Stimulated activated CD8-positive, alpha-beta memory T cell treated with anti-CD3 and anti-CD28 coated beads, Interleukin-2, amount 100 ng/mL, for 1 hour (primary cell): ENCODE measurements around the gene CACNB4.
"Not testable (repeated sequence)": the region's sequence is repeated elsewhere in the genome, so short reads cannot be mapped to it uniquely, and the experiment has no call there.

Experiments
- DNase-seq, 2 donors: peaks; one replicate each; pipeline ENCODE4 v3.0.0-alpha.2; 2020; ENCODE audit warnings: low read depth in 2 of 2

CACNB4 gene

DNA sequence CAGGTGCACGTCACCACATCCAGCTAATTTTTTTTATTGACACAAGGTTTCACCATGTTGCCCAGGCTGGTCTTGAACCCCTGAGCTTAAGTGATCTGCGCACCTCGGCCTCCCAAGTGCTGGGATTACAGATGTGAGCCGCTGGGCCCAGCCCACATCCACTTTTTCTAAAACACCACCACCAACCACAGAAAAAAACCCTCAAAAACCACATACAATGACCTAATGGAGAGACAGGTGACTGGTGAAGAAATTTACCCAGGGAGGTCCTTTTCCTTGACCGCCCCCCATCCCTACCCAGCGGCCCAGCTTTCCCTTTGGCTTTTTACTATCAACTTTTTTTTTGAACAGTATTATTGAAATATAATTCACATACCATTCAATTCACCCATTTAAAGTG lies 47.9 kb downstream of the CACNB4 start:
- no peak for DNase-seq

DNA sequence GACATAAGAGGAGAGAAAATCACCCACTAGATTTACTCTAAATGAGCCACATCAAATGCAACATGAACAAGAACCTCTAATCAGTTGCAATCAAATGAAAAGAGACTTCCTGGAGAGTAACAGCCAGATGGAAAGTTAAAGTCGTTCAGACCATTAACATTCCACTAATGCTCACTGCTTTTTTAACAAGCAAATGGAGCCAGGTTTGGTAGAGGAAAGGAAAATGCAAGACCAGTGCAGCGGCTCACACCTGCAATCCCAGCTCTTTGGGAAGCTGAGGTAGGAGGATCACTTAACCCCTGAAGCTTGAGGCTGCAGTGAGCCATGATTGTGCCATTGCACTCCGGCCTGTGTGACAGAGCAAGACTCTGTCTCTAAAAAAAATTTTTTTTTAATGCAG lies 48.5 kb downstream of the CACNB4 start:
- no peak for DNase-seq

DNA sequence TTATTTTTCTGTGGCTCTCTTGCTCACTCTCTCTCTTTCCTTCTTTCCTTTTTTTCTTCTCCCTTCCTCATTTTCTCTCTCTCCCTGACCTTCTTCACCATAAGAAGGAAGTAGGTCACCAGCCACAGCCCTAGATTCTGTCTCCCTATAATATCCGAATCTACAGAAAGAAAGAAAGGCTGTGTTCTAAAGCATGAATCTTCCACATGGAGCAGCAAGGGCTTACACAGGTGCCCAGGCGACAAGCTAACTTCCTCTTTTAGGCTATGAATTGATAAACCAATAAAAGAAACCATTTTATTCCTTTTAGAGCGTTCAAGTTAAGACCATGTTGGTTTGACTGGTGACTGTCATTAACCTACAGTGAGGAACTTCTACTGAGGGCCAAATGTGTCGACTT lies 49.3 kb downstream of the CACNB4 start:
- DNase-seq = no peak

DNA sequence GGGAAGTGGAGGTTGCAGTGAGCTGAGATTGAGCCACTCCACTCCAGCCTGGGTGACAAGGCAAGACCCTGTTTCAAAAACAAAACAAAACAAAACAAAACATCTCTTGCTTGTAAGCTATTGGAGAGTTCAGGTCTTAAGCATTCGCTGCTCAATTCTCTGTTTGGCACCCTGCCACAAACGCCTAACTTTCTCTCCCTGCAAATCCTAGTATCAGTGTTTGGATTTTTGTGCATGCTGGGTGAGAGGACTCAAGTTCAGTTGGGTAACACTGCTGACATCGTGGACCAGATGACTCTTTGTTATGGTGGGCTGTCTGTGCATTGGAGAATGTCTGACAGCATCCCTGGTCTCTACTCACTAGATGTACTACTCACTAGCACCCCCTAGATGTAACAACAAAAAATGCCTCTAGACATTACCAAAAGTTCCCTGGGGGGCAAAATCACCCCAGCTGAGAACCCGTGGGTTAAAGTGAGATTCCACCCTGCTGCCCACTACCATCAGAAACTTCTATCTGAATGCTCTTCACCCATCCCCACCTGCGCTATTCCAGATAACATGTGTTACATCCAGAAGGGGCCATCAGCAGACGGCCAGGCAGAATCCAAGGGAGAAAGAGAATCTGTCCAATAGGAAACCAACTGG lies 50.9 kb downstream of the CACNB4 start:
- no peak for DNase-seq

DNA sequence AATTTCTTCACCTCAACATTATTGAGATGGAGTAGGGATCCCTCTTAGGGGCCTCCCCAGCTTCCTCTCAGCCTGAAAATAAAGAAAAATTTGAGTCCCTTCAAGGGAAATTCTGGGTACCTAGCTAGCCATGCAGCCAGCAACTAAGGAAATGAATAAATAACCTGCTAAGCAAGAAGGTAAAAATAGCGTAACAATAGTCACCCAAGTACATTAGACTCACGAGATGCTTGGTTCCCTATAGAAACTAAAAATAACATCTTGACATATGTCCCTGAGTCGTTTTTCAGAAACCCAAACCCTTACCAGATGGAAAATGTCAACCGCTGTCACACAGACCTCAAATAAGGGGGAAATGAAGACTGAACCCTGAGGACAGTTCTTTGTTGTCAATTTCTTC lies 51.9 kb downstream of the CACNB4 start:
- no peak for DNase-seq

DNA sequence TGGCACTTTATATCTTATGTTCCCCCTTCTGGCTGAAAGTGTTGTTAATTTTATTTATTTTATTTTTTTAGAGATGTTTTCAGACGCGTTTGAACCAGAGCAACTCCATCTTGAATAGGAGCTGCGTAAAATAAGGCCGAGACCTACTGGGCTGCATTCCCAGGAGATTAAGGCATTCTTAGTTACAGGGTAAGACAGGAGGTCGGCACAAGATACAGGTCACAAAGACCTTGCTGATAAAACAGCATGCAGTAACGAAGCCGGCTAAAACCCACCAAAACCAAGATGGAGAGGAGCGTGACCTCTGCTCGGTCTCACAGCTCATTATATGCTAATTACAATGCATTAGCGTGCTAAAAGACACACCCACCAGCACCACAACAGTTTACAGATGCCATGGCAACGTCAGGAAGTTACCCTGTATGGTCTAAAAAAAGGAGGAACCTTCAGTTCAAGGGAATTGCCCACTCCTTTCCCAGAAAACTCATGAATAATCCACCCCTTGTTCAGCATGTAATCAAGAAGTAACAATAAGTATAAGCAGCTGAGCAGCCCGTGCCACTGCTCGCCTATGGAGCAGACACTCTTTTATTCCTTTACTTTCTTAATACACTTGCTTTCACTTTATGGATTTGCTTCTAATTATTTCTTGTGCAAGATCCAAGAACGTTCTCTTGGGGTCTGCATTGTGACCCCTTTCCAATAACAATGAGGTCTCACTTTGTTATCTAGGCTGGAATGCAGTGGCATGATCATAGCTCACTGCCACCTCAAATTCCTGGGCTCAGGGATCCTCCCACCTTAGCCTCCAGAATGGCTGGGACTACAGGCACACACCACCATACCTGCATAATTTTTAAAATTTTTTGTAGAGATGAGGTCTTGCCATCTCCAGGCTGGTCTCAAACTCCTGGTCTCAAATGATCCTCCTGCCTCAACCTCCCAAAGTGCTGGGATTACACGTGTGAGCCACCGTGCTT lies 55.9 kb downstream of the CACNB4 start:
- DNase-seq = no peak

DNA sequence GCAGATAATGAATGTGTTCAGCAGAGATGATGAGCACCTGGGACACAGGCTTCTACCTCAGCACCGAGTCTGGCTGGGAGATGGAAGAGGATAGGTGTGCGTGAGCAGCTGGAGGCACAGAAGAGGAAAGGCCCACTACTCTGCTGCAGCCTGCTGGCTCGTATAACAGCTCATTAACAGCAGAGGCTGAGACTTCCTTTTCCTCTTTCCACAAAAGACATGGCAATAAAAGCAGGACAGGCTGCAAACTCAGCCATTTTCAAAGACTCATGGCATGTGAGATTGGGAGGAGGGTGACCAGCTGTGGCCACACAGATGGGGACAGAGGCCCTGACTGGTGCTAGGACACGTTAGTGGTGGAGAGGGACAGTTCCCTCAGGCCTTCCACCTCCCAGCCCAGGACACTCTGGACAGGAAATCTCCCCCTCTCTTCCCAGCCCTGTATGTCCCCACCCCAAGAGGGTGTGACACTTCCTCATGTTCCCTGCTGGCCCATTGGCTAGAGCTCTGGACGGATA lies 60.3 kb downstream of the CACNB4 start:
- DNase-seq = no peak

DNA sequence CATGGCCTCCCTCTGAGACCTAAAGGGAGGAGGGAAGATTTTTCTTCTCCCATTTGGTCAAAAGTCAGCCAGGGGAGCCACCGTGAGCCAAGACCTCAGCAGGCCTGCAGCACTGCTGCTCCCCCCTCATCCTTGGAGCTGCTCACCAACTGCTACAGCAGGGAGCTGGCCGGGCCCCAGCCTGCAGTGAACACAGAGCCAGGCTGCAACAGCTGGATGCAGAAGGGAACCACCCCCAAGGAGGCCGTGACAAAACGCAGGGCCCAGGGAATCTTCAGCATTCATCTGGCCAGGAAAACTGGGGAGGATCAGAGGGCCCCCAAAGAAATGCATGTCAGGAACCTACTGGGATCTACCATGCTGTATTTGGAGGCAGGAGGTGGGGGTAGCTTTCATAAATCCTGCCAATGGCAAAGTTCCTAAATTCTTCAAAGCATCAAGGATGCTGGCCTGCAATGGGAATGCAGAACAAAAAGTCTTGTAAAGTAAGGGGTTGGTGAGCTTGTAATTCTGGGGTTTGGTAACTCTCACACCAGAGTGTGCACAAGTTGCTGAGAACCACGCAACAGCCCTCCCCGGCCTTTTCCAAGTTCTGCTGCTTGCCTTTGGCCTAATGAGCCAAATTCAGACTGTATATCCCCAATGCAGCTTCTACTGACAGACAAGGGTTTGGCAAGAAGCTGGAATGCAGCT lies 61.0 kb downstream of the CACNB4 start:
- no peak for DNase-seq

DNA sequence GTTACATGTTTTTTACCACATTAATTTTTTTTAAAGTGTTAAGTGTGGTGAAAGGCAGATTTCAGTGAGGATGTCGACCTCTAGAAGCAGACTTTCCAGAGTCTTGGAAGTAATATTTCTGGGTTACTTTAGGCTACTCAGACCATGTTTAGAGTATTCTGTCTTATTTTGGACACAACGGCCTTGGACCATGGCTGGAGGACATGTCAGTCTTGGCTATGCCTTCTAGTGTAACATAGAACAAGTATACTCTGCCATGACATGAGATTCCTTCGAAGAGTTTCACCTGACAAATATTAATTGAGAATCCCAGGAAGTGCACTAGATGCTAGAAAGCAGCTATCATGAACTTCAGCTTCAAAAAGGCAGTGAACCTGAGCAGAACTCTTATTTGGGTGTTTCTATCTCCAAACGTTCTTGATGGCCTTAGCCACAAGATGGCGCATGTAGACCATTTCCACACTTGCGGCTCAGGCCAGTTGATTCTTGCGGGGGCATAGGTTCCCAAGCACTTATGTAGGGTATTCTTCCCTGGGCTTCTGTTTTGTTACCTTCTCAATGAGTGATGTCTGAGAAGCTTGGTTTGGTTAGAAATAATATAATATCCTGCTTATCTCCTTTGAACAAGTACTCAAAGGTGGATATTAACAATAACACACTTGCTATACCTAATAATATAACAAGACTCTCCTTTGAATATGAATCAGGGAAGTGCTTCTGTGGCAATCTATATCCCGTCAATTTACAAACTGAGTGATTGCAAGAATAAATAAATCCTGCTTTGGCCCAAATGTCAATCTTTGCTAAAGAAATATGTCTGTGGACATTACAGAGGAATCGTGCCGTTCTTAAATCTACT lies 62.0 kb downstream of the CACNB4 start:
- DNase-seq = peak in 1 of 2 donors; percentile 8

DNA sequence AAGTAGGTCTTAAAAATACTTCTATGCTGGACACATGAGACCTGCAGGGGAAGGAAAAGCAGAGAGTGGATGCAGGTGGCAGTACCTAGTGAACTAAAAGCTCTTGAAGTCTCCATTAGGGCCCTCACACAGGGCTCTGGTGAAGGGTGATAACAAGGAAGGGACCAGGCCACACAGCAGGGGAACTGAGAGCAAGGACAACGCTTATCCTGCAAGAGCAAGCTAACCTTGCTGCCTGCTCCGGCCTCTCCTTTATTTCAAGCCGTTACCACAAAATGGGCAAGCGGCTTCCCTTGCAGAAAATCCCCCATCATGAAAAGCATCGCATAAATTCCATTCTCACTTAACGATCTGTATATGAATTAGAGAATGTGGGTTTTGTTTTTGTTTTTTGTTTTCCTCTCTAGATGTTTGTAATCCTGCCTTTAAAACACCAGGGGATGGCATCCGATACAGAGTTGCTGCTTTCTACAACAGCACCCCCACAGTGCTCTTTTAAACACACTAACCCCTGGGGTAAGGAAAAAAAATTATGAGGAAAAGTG lies 64.5 kb downstream of the CACNB4 start:
- no peak for DNase-seq

DNA sequence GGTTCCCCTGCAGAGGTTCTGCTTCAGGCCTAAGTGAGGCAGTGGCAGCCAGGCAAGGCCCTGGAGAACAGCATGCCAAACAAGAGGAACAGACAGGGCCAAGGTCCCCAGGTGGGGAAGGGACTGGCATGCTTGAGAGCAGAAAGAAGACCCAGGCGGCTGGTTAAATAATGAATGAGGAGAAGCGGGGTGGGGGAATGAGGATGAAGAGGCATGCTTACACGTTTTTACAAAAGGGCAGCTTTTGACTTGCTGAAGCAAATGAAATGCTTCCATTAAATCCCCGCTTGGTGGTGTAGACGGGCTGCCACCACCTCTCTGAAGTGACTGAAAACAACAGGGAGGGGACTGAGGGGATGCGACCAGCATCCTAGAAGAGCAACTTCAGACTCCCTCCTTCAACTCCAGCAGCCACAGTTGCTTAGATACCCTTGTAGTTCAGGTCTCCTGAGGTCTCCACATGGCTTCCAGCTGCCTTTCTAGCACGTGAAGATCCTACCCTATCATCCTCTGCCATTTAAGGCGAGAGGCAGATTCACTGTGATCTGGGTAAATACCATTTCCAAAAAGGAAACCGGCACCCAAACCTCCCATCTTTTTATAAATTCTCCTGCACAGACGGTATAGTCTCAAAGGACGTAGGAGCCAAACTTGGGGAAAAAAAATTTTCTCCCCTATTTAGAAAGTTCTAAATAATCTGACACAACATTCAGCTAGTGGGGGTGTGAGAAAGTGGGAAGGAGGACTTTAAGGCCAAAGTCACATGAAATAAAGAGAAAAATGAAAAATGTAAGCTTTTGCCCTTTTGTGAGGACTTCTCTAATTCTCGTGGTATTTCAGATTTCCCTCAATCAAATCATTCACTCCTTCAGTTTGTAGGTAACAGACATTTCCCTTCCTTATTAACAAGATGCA lies 65.6 kb downstream of the CACNB4 start:
- DNase-seq = no peak

DNA sequence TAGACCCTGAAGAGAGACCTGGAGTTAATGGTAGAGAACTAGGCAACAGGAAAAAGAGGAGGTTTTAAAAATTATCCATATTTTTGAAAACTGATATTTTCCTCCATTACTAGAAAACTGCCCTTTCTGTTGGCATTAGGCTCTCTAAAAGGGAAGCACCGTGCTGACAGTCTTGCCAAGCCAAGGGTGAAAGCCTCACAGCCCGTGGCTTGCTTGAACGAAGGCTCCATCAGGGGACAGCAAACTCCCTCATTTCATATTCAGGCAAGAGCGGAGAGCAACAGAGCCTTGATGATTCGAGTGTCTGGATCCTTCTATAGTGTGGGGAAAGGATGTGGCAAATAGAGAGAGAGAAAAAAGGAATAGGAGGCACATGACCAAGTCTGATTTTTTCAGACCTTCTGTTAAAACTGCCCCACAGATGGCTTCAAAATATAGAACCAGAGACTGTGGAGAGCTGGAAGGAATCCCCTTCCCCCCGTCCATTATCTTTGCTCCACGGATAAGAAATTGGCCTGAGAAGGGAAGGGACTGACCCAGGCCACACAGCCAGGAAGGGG lies 67.0 kb downstream of the CACNB4 start:
- no peak for DNase-seq

DNA sequence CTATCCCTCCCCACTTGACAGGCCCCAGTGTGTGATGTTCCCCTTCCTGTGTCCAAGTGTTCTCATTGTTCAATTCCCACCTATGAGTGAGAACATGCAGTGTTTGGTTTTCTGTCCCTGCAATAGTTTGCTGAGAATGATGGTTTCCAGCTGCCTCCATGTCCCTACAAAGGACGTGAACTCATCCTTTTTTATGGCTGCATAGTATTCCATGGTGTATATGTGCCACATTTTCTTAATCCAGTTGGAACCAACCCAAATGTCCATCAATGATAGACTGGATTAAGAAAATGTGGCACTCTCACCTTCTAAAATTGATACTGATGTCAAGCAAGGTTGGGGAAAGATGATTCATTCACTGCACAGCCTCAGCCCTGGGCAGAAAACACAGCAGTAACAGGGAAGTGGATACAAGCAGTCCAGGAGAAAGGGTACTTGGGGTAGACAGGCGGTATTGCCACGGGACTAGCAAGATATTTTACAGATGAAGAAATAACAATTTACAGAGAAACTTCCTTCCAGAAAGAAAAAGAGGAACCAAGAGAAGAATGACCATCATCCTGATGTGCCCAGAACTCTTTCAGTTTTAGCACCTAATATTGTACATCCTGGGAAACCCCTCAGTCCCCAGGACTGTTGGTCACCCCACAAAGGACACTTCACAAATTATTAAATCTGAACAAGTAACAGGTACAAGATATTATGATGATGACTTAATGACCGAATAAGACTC lies 68.1 kb downstream of the CACNB4 start:
- DNase-seq = not testable (repeated sequence)

DNA sequence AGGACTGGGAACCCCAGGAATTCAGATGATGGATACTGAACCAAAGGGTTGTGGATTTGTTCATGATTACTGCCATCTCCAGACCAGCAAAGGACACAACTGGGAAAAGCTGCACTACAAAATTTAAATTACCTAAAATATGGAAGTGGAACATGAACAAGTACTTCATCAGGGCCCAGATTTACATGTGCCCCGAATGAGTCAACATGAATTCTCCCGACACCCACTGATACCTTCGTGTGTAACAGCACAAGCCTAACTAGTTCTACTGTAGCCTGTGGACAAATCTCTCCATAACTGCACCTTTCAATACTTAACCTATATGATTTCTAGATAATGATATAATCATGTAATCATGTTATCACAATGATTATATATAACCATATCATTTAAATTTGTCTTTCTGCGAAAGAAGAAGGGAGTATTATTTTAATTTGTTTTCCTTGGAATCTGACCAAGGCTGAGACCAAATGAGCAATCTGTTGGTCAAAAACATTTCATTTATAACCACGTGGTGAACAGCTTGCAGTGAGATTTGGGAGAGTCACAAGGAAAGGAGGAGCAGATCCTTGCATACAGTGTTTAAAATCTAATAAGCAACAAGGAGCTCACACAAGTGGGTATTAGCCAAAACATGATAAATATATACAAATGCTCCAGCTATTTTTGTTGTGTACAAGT lies 70.5 kb downstream of the CACNB4 start:
- DNase-seq = no peak

DNA sequence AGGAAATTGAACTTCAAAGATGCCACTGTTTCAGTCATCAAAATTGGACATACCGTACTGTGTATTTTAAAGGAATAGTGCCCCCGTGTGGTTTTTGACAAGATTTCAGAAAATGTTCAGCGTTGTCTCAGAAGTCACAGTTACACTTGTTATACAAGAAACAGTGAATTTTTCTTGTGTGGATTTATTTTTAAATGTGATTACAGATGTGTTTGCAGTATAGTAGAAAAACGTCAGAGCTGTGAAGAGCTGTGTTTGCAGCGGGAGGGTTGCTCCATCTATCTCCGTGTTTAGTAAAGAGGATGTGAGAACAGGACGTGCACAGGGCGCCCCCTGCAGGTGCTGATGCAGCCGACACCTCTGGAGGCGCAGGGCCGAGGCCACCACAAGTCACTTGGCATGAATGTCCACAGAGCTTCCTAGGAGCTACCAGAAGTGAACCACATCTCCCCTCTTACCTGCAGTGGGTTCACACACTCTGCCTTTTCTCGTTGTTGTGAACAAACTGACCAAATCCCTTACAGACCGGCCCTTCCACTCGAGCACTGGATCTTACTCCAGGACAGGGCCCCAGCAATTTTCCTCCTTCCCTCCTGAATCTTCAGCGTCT lies 73.1 kb downstream of the CACNB4 start:
- peak; percentile 42 to 53 for DNase-seq

DNA sequence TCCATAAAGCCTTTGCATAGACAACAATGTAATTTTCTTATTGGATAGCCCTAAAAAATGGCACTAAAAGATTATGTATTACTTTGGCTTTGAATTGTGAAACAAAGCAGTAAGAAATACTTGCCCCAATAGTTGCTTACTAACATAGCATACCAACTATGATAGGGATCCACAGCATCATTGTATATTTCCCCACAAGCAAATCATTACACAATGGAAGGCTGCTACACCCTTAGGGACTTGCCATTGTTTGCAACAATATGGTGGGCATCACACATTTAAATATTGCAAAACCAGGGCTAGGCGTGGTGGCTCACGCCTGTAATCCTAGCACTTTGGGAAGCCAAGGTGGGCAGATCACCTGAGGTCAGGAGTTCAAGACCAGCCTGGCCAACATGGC lies 74.4 kb downstream of the CACNB4 start:
- DNase-seq = no peak

DNA sequence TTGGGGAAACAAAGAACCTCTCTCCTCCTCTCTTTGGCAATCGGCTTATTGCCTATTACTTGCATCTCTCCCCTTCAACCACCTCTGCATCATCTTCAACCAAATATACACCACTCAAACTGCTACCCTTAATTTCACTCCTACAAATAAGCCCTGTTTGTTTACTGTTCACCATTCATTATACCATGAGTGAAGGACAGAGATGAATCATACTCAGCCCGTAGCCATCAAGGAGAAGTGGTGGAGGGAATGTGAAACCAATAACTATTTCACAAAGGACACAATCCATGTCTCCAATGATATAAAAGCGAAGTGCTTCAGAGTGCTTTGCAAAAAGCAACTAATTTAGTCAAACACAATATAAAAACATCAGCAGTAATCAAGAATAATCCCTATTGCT lies 76.8 kb downstream of the CACNB4 start:
- no peak for DNase-seq

DNA sequence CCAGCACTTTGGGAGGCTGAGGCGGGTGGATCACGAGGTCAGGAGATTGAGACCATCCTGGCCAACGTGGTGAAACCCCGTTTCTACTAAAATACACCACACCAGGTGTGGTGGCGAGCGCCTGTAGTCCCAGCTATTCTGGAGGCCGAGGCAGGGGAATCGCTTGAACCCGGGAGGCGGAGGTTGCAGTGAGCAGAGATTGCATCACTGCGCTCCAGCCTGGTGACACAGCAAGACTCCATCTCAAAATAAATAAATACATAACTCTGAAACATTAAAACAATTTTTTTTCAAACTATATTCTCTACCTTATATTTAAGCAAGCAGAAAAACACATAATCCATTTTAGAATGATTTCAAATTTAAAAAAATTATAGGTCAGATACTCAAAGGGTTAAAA lies 77.8 kb downstream of the CACNB4 start:
- not testable (repeated sequence) for DNase-seq
